NCI-H128 (cell line): Measurements from ENCODE around the gene GTF3C5.
"Not testable (repeated sequence)": the region's sequence is repeated elsewhere in the genome, so short reads cannot be mapped to it uniquely, and the experiment has no call there.

Experiments
- DNase-seq: peaks from one replicate; lab custom pipeline; 2025; ENCODE audit not compliant: unreplicated experiment; lab: John Stamatoyannopoulos, UW

GTF3C5 gene

DNA sequence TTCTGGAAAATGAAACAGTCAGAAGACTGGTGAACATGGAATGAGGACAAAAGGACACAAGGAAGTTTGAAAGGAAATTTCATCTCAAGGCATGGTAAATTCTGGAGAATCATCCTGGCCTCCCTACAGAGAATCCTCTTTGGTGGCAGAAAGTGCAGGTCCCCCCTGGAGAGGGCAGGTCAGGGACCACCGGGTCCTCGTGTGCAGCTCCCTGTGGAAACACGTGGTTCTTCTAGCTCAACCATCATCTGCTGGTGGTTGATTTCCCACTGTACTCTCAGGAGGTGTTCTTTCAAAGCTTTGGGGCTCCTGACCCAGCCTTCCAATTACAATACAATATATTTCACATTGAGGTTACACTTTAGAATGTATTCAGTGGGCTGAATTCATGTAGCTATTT lies 2.6 kb upstream of the GTF3C5 start:
- no peak for DNase-seq

DNA sequence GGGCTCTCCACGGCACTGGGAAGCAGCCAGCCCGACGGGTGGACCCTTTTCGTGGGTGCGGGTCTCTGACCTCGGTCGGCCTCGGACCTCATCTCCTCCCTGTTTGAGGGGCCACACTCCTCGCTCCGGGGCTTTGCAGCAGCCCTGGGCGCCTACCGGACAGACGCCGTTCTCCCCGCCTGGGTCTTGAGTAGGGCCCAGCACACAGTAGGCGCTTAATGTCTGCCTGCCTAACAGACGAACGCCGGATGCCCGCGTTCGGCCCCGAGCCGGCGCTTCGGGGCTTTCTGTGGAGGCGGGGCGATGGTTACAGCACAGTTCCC lies 842 bp upstream of the GTF3C5 start:
- no peak for DNase-seq

DNA sequence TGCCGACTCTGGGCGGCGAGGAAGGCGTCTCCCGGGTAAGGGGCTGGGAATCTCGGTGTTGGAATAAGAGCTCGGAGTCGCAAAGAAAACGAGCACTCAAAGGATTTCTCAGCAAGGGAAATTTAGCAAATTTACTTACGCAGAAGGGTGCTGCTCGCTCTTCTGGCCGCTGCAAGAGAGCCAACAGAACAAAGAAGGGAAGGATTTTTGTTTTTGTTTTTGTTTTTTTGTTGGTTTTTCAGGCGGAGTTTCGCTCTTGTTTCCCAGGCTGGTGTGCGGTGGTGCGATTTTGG lies 279 bp downstream of the GTF3C5 start:
- DNase-seq, result no peak

DNA sequence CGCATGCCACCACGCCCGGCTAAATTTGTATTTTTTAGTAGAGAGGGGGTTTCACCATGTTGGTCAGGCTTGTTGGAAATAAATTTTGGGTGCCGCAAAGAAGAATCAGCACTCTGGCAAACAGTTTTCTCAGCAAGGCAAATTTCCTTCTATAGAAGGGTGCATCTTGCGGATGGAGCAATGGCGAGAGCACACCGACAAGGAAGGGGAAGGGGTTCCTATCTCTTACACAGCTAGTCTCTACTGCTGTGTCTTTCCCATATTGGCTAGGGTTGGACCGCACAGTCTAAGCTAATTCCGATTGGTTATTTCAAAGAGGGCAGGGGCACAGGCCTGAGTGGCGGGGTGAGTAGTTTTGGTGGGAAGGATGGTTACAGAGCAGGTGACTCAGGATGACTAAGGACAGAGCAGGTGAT lies 707 bp downstream of the GTF3C5 start:
- no peak for DNase-seq

DNA sequence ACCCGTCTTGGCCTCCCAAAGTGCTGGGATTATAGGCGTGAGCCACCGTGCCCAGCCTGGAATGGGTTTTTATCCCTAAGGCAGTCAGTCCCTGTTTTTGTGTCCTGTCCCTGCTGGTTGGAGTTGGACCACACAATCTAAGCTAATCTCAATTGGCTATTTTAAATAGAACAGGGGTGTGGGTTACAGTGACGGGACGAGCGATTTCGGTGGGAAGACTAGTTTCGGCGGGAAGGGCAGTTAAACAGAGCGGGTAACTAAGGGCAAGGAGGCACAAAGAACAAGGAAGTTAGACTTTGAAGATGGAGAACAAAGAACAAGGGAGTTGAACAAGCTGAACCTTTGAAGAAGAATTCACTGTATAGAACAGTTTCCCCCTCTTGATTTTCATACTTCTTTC lies 1.4 kb downstream of the GTF3C5 start:
- DNase-seq, result no peak

DNA sequence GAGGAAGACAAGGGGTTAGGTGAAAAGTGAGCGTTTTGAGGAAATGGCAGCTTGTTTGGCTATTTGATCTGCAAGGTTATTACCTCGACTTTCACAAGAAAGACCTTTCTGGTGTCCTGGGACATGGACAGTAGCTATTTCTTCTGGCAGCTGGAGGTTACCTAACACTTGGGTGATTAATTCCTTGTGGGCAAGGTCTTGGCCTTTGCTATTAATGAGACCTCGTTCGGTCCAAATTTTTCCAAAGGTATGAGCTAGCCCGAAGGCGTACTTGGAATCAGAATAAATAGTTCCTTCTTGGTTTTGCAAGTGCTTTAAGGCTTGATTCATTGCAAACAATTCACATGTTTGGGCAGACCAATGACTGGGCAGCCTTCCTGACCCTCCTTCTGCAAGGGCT lies 4.9 kb downstream of the GTF3C5 start:
- DNase-seq, result no peak

DNA sequence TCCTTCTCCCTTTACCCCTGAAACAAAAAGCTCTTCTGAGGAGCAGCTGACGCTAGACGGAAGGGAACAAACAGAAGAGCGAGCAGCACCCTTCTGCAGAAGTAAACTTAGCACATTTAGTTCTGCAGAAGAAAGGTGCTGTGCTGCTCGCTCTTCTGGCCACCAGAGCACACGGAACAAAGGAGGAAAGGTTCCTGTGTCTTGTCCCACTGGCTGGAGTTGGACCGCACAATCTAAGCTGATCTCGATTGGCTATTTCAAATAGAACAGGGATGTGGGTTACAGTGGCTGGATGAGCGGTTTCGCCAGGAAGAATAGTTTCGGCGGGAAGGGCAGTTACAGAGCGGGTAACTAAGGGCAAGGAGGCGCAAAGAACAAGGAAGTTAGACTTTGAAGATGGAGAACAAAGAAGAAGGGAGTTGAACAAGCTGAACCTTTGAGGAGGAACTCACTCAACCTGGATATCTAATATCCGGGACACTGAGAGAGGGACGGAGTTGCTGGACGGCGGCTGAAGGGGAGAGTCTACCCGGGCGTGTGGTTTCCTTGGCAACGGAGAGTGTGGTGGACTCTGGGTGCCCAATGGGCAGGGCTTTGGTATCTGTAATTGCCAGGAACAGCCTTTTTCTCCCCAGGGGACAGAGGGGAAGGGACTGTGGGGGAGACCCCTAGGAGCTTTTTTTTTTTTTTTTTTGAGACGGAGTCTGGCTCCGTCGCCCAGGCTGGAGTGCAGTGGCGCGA lies 7.1 kb downstream of the GTF3C5 start:
- no peak for DNase-seq

DNA sequence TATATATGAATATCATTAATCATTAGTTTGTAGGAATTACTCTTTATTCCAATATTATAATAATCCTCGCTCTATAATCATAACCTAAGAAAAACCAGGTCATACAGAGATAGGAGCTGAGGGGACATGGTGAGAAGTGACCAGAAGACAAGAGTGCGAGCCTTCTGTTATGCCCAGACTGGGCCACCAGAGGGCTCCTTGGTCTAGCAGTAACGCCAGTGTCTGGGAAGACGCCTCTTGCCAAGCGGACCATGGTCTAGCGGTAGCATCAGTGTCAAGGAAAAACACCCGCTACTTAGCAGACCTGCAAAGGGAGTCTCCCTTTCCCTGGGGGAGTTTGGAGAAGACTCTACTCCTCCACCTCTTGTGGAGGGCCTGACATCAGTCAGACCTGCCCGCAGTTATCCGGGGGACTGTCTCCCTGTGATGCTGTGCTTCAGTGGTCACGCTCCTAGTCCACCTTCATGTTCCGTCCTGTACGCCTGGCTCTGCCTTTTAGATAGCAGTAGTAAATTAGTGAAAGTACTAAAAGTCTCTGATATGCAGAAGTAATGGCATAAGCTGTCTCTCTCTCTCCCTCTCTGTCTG lies 10.2 kb downstream of the GTF3C5 start:
- not testable (repeated sequence) for DNase-seq

DNA sequence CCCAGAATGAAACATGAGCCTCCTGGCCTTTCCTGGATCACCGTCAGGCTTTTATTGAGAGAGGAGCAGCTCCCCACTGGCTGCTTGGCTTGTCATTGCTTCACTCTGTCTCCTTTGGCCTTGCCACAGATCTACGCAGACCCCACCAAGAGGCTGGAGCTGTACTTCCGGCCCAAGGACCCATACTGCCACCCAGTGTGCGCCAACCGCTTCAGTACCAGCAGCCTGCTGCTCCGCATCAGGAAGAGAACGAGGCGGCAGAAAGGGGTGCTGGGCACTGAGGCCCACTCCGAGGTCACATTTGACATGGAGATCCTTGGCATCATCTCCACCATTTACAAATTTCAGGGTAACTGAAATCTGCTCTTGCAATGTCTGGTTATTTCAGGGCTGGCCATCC lies 11.2 kb downstream of the GTF3C5 start:
- no peak for DNase-seq

DNA sequence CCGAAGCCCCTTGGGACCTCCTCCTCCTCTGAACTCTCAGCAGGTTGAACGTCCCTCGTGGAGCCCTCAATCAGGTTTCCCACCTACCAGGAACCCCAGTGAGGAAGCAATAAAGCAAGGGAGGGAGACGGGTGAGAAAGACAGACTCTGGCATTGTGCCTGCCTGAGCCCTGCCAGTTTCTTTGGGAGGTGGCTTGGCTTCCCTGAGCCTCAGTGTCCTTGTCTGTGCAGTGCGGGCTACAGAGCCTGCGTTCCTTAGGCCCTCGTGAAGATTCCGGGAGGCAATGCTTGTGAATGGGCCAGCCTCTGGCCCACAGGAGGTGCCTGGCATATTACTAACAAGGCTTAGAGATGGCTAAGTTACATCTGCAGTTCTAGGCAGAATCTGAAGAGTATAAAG lies 11.9 kb downstream of the GTF3C5 start:
- DNase-seq, result no peak

DNA sequence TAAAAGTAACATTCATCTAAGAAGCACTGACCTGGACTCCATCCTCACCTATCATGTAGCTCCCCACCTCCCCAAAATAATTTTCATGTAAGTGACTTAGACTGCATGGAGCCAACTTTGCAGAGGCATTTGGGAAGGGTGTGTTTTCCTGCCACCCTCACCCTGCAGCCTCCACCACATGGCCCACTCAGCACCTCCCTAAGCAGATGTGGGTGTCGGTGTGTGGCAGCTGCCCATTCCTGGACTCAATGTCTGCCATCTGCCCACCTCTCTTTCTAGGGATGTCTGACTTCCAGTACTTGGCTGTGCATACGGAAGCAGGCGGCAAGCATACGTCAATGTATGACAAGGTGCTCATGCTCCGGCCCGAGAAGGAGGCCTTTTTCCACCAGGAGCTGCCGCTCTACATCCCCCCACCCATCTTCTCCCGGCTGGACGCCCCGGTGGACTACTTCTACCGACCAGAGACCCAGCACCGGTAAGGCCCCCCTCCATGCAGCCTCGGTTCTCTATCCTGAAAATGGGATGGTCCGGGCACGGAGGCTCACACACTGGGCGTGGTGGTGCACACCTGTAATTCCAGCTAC lies 12.7 kb downstream of the GTF3C5 start:
- no peak for DNase-seq

DNA sequence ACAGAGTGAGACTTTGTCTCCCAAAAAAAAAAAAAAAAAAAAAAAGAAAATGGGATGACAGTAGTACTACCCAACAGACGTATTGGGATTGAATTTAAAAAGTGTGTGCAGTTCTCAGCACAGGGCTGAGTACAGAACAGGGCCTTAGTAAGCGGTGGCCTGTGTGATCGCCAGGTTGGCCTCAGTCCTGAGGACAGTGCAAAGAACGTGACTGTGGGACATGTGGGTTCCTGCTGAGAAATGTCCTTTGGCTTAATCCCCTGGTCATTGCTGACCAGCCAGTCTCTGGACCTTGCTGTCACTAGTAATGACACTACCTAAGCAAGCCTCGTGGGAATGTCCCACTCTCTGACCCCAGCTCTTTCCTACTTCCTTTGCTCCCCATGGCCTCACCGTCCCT lies 13.3 kb downstream of the GTF3C5 start:
- no peak for DNase-seq

DNA sequence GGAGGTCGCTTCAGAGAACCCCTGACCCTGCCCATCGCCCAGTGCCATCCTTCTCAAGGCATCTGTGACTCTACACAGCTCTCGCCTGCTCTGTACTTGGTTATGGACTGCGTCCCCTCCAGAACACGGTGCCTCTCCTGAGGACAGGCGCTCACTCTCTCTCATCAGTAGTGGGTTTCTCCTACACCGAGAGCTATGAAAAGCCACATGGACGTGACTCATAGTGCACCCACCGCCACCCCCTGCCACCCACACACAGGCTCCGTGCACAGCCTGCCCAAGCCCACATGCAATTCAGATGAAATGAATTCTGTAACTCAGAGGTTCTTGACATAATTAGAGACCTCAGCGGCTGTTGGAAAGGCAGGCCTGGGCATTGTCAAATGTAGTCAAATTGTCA lies 13.9 kb downstream of the GTF3C5 start:
- DNase-seq, result no peak

DNA sequence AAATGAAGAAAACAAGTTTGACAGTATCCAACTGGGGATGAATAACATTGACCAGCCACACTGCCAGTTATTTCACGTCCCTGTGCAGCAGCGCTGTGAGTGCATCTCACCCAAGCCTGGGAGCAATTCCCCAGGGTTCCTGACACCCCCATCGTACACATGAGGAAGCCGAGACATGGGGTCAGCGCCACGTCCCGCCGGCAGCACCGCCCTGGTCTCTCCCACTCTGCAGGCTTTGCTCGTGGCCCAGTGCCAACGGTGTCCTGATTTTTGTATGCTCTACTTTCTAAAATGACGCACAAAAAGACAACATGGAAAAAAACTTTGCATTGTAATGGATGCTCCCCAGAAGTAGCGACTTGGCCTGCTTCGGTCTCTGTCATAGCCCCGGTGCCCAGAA lies 14.3 kb downstream of the GTF3C5 start:
- DNase-seq, result no peak

DNA sequence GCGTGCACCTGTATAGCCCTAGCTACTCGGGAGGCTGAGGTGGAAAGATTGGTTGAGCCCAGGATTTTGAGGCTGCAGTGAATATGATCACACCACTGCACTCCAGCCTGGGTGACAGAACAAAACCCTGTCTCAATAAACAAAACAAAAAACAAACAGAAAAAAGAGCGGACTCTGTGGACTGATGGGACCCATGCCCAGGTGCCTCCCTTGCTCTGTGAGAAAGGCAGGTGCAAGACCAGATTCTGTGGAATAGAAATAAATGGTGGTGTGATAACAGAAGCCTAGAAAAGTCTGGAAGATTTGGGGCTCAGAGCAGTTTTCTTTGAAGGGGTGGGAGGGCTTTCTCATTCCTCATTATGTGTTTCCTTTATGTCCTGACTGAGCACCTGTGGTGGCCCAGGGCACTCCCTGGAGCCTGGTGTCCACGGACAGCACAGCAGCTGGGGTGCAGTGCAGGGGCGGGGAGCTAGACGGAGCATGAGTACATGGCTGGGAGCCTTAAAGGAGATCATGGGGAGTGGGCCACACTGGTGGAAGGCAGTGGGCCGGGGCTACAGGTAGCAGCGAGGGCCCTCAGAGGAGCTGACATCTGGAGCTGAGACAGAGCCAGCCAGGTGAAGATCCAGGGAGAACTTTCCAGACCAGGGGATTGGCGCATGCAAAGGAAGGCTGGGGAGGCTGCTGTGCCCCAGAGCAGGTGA lies 15.6 kb downstream of the GTF3C5 start:
- no peak for DNase-seq

DNA sequence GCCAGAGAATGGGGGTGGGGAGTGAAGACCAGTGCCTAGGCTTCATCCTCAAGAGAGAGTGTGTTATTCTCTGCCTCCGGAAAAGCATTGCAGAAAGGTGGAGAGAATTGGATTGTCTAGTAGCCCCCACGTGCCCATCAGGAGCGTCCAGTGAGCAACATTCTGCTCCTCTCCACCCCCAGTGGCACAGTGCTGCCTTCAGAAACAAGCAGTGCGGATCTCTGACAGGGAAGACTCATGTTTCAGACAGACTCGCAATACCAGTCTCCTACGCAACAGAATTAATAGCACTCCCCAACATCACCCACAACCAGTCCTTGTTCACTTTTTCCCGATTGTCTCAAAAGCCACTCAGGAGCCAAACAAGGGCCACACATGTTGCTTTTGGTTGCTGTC lies 16.1 kb downstream of the GTF3C5 start:
- no peak for DNase-seq

DNA sequence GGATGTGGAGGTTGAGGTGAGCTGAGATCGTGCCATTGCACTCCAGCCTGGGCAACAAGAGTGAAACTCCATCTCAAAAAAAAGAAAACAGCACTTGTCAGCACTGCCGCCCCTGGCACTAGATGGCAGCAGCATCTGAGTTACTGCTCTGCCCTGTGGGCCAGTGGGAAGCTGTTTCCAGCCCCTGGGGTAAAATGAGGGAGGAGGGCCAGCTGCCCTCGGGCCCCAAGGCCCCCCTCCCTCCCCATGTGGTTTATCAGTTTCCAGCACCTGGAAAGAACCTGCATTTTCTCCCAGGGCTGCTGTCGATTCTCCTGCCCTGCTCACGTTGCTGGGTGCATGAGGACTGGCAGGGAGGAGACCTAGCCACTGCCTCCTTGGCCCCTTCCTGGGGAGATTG lies 17.8 kb downstream of the GTF3C5 start:
- DNase-seq, result no peak

DNA sequence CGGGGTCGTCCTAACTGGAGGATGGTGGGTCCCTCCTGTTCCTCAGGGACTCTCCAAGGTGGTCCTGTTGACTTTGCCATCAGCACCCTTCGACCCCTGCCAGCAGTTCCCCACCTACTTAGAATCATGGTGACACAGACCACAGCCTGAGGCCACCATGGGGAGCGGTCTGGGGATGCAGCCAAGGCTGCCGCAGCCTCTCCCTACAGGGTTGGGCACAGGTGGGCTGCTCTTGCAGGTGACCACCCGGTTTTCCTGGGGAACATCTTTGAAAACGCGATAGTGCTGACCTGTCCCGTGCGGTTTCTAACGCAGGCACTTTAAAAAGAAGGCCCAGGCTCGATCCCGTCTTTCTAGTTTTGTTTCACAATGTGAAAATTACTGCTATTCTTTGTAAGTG lies 18.2 kb downstream of the GTF3C5 start:
- DNase-seq, result no peak

DNA sequence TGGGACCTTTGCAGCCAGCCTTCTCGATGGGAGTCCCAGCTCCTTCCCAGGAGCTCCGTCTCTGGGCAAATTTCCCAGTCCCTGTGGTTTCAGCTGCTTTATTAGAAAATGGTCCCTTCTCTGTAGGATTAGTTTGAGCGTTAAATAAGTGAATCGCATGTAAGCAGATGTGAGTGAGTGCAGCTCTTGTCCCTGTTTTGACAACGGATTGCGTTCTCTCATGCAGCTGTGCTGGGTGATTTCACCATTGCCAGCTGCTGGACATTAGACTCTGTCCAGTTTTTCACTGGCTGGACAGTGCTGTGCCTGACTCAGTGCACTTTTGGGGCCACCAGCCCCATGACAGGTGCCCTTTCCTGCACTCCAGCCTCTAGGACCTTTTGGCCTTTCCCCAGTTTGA lies 19.3 kb downstream of the GTF3C5 start:
- DNase-seq, result no peak

DNA sequence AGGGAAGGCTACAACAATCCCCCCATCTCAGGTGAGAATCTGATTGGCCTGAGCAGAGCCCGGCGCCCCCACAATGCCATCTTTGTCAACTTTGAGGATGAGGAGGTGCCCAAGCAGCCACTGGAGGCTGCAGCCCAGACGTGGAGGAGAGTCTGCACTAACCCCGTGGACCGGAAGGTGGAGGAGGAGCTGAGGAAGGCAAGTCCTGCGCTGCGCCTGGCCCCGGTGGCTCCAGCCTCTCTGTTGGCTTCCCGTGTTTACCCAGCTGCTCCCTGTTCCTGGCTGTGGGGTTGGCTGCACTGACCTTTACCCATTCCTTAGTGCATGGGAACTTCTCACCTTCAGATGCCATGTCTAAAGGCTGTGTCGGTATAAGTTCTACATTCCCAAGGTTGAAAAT lies 20.0 kb downstream of the GTF3C5 start:
- DNase-seq, result no peak

DNA sequence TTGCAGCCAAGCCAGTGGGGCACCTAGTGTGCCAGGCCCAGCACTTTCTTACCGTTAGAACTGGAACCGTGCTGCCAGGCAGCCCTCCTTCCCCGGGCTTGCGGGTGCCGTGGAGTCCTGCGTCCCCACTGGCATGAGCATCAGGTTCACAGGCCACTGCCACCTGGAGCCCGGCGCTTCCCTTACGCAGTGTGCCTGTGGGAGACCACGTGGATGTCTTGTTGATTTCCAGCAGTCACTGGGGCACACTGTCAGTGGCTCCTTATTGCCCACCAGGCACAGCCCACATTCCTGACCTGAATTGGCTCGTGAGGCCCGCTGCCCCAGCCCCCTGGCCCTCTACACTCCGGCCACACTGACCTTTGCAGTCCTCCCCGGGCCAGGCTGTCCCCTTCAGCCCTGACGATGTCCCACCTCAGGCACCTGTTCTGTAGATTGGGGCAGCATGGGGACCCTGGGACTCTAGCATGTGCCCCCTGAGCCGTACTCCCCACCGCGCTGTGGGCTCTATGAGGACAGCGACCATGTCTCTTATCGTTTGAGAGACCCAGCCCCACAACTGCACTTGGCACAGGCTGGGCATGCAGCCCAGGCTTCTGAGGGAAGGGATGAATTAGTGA lies 20.6 kb downstream of the GTF3C5 start:
- no peak for DNase-seq

DNA sequence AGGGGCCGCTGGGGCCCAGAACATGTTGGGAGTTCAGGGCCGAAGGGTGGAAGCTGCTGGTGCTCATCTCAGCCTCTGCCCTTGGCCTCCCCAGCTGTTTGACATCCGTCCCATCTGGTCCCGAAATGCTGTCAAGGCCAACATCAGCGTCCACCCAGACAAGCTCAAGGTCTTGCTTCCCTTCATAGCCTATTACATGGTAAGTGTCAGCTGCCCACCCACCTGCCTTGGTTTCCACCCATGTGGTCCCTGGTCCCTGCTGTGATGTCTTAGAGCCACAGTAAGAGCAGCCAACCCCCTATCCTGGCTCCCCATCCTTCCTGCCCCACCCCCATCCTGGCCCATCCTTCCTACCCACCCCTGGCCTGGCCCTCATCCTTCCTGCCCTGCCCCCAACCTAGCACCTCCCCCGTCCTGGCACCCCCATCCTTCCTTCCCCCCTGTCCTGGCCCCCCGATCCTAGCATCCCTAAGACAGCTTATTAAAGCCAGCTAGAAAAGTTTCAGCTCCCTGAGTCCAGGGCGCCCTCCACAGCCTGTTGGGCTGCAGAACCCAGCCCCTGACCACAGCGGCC lies 21.3 kb downstream of the GTF3C5 start:
- DNase-seq, result no peak
